HG02798 (cell line): ENCODE data around the gene DBR1.

Experiments
- ATAC-seq: cut with Tn5 transposase; IDR thresholded peaks from one replicate; pipeline ENCODE4 v1.9.1; 2021; ENCODE audit warnings: mild to moderate bottlenecking; ENCODE audit not compliant: unreplicated experiment, poor library complexity

DBR1 gene, protein sequence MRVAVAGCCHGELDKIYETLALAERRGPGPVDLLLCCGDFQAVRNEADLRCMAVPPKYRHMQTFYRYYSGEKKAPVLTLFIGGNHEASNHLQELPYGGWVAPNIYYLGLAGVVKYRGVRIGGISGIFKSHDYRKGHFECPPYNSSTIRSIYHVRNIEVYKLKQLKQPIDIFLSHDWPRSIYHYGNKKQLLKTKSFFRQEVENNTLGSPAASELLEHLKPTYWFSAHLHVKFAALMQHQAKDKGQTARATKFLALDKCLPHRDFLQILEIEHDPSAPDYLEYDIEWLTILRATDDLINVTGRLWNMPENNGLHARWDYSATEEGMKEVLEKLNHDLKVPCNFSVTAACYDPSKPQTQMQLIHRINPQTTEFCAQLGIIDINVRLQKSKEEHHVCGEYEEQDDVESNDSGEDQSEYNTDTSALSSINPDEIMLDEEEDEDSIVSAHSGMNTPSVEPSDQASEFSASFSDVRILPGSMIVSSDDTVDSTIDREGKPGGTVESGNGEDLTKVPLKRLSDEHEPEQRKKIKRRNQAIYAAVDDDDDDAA

DNA sequence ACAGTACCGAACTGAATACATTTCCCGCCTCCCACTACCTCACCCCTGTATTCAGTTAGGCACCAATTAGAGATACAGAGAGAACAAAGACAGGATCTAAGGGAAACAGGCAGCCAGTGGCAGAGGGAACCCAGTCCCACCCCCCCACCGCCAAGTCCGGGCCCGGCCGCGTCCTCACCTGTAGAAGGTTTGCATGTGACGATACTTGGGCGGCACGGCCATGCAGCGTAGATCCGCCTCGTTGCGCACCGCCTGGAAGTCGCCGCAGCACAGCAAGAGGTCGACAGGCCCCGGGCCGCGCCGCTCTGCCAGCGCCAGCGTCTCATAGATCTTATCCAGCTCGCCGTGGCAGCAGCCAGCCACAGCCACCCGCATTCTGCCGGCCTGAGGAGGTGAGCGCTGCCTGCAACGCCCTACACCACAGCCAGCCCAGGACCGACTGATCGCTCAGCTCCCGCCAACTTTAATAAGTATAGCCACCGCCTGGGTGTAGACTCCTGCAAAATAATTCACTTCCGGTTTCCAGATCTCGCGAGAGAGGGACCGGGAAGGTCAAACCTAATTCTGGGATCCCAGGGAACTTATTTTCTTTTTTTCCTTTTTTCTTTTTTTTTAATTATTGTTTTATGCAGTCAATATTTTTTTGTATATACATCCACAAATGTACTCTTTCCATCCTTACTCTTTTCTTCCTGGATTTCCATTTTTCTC, at the start of gene DBR1:
Gene DBR1 (minus strand): TSS at position 501 of the 711 bp plus-strand sequence. CDS start 126 bp downstream, at position 375.
- ATAC-seq: peak; percentile 94

DNA sequence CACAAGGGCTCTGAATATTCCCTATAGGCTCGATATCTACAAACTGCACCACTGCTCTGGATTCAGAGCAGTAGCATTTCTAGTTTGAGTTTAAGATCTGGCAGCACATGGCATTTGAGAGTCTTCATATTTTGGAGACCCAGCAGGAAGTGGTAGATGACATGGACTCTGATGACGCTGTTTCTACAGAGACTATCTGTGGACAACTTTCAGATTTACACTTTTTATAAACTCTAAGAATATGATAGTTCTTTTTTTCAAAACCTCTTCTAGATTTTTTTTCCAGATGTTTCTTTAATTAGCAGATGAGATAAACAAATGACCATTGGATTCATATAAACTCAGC, 48.2 kb upstream of the DBR1 start:
- ATAC-seq: no peak

DNA sequence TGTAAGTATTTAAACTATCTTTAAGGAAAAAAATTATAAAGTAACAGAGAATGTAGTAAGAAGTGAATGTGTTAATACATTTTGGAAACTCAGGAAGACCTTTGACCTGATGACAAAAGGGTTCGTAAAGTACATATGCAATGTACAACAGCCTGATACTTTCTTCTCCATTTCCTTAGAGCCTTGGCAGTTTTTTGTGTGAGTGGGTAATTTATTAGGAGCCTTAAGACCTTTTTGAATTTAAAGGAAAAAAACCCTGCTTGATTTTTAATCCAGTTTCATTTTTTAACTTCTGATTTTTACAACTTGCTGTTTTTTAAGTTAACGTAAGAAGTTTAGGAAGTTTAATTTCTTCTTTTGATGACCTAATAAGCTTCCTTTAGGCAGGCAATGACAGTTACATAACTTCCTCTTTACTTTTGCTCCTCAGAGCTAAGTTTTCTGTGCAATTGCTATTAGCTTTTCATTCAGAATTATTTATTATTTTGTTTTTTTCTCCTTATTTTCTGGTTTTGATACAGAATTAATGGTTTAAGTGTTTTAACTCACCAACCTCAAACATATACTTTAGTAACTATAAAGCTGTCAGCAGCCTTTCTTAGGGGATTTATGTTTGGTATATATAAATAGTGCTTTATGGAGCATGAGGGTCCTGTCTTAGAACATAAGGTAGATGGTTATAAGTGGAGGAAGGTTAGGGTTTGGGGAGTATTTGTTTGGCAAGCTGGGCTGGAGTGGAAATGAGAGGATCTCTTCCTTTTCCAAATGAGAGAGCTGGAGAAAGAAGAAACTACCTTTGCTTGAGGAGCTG, 47.6 kb upstream of the DBR1 start:
- ATAC-seq: no peak

DNA sequence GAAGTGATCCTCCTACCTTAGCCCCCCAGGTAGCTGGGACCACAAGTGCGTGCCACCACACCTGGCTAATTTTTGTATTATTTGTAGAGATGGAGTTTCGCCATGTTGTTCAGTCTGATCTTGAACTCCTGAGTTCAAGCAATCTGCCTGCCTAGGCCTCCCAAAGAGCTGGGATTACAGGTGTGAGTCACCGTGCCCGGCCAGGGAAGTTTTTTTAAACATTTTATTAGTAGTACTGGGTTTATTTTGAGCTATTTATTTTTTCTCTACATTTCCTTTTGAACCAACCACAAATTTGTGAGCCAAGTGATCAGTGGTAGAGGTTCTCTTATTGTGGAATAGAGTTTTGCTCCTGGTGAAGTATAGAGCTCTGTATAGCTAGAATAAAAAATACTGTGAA, 46.1 kb upstream of the DBR1 start:
- ATAC-seq: no peak

DNA sequence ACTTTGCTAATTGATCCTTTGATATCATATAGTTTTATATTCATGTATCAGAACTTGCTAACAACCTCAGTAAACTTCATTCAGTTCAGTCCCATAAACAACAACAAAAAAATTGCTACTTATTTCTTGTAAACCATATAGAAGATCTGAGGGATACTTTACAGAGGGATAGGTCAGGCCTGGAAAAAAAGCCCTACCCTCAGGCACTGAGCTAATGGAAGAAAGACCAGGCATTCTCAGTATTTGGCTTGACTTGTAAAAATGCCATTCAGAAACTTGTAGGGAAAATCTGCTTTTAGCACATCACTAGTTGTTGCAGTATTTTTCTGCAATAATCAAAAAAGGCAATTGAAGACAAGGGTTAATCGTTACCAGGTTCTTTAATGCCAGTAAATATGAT, 45.5 kb upstream of the DBR1 start:
- ATAC-seq: no peak

DNA sequence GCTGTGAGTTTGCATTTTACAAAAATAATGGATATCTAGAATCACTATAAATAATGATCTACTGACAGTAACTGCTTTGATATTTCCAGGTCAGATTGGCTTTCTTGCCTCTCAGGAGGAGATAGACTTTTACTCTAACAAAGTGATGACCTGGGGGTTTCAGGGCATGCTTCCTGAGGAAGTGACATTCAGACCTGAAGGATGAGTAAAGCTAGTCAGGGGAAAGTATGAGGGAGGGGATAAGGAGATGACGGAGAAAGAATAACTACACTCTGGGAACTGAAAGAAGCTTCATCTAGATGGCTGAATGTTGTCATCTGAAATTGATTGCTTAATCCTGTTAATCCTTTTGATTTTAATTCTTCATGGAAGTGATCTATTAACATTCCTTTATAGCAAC, 44.5 kb upstream of the DBR1 start:
- ATAC-seq: no peak

DNA sequence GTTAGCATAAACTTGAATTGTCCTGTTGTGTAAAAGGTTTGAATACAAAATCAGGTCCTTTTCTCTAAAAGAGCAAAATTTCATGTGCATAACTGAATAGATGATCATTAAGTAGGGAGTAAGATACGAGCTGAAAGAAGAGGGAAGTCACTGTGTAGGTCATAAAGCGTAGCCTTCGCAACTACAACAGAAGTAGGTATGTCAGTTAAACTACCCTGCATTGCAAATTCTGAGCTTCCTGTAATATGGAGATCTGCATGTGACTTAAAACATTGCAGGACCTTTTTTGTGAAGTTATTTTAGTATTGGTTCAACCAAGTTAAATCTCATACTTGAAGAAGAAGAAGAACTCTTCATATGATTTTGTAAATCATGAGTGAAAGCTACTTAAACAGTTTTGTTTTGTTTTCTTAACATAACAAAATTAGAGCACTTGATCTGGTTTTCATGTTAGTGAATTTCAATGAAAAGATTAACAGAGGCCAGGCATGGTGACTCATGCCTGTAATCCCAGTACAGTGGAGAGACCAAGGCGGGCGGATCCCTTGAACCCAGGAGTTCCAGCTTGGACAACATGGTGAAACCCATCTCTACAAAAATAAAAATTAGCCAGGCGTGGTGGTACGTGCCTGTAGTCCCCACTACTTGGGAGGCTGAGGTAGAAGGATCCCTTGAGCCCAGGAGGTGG, 38.8 kb upstream of the DBR1 start:
- no peak for ATAC-seq

DNA sequence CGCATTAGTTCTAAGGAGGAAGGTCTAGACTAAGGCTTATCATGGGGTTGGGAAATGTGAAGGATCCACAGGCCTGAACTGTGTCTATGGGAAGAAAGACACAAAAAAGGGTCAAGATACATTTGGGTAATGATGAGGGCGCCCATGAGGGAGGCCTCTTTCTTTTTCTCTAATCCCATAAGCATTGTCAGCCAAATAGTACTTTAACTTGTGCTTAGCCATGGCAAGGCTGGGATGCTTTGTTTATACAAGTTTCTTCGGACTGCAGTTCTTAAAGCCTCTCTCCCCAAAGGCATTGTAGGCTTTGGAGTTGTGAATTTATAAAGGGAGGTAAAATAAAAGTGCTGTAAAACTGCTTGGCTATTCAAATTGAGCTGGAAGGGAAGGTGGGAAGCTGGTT, 35.8 kb upstream of the DBR1 start:
- ATAC-seq: no peak

DNA sequence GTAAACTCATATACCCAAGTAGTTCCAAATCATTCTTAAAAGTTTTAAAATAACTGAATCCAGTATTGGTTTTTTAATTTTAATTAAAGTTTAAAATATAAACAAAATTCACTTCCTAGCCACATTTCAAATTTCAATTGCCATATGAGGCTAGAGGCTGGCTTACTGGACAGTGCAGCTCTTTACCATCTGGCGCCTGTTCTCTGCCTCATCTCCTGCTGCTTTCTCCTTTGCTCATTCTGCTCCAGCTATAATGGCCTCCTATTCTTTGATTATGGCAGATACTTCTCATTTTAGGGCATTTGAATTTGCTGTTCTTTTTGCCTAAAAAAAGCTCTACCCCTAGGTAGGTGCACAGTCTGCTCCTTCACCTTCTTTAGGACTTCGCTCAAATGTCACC, 31.5 kb upstream of the DBR1 start:
- ATAC-seq: no peak

DNA sequence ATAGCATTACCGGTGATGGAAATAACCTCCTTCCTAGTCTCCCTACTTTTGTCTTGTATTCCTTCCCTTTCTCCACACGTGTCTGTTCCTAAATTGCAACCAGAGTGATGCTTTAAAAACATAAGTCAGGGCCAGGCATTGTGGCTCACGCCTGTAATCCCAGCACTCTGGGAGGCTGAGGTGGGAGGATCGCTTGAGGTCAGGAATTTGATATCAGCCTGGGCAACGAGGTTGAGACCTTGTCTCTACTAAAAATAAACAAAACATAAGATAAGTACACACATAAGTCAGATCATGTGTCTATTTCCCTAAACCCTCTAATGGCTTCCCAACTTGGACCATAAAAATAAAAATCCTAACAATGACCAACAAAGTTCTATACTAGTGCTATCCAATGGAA, 30.8 kb upstream of the DBR1 start:
- ATAC-seq: no peak

DNA sequence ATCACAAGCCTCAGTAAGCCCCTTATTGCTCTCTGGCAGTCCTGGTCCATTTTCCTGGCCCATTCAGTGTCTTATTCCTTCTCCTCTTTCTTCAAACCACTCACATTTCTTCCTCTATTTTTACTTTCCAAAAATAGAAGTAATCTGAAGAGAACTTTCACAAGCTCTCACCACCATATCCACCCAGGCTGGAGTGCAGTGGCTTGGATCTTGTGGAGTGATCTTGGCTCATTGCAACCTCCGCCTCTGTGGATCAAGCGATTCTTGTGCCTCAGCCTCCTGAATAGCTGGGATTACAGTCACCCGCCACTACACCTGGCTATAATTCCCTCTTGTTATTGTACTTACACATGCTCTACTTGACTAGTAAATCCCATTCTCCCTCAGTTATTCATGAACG, 29.2 kb upstream of the DBR1 start:
- no peak for ATAC-seq

DNA sequence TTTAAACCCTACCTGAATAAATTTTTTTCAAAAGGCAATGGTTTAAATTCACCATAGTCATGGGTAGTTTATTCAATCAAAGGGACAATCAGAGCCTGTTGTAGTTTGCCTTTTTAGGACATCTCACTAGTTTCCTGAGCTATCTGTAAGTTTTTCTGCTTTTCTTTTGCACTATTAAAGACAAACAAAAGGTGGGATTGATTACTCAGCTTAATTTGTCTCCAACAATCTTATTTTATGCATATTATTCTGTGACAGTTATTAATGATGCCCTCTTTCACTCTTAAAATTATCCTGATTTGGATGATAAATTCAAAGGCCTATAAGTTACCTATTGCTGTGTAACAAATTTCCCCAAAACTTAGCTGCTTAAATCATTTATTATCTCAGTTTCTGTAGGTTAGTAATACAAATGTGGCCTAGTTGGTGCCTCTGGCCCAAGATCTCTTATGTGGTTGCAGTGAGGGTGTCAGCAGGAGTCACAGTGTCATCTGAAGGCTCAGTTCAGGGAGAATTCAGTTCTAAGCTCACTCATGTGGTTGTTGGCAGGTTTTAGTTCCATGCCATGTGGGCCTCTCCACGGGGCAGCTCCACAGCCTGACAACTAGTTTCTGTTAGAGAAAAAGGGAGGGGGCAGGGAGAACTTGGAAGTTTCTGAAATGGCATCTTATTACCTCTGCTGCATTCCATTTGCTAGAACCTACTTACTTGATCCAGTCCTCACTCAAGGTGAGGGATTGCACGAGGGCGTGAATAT, 28.4 kb upstream of the DBR1 start:
- no peak for ATAC-seq

DNA sequence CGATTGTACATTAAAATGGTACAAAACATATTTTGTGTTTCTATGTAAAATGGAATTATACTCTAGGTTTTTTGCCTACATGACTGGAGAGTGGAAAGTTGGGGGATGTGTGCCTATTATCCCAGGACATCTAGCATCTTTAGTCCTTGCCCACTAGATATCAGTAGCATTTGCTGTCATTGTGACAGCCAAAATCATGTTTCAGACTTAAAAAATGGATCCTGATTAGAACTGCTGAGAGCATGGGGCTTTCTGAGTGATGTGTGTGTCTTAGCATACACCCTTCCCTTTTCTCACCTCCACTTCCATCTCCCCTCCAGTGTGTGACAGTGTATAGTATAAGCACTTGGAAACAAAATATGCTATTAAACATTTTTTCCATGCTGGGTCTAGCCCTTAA, 25.7 kb upstream of the DBR1 start:
- ATAC-seq: no peak

DNA sequence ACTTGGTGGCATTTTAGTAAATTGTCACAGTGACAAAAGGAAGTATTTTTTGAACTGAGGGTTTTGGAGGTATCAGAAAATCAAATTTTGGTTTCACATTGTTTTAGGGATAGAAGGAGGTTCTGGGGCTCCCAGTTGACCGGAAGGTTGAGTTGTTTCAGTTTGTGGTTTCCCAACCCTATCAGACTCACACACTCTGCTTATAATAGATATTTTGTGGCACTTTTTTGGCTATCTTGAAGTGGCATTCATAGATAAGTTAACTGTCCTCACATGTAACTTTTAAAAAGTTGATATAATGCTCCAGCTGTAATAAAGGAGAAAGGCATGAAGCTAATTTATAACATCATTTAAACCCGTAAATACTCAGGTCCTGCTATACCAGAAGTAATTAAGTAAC, 25.1 kb upstream of the DBR1 start:
- peak; percentile 37 for ATAC-seq

DNA sequence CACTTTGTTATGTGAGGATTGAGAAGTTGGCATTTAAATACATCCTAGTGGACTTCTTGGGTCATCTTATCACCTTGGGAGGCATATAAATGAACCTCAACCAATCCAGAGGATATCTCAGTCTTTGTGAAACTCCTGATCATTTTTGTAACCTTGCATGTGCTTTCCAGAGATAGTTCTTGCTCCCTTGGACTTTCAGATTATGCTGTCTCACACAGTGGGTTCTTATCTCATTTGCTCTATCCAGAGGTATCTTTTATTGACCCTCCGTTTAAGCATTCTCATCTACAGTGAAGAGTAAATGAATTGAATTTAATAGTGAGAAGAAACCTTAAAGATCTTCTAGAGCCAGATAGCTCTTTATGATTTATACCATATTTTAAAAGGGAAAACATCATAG, 22.8 kb upstream of the DBR1 start:
- ATAC-seq: no peak

DNA sequence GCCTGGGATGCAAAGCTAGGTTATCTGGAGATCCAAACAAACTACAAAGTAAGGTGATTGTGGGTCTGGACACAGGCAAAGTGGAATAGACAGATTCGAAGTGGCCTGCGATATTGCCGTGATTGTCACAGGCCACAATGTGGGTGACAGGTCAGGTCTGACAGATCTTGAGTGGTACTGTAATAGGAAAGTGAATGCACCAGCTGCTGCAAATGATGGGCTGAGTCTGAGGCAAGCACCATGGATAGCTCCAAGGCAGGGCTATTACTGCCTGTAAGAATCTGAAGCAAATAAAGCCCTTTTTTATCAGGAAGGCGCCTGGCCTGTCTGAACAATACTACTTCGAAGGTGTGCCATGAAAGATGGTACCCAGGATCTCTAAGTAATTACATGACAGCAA, 22.3 kb upstream of the DBR1 start:
- ATAC-seq: no peak

DNA sequence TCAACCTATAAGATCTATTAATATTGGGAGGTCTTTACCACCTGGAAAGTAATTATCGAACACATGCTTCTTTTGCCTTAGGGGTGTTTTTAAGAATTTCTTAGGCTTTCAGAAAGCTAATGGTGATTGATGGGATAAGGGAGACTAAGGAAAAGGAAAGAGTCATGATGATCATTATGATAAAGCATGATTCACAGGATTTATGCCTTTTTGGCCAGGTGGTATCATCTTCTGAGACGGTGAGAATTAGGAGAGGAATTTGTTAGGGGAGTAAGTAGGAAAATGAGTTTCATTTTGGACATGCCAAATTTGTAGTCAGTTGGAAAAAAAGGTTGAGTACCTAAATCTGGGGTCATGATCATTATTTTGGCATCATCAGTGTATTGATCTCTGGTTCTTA, 21.3 kb upstream of the DBR1 start:
- ATAC-seq: no peak

DNA sequence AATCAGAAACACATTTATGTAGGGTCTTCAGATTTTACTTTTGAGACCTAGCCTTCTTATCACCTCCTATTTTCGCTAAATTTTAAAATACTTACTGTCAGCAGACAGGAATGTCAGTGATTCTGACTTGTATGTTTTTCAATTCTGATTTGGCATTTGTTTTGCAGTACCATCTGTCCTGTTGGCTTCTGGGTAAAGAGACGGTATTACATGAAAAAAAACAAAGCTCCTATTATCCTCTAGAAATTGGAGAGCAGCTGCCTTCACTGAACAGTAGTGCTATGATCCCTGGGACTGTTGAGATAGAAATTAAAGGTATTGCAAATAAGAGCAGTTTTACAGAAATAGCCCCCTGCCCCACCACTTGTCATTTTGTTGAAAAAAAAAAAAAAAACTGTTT, 20.8 kb upstream of the DBR1 start:
- ATAC-seq: no peak

DNA sequence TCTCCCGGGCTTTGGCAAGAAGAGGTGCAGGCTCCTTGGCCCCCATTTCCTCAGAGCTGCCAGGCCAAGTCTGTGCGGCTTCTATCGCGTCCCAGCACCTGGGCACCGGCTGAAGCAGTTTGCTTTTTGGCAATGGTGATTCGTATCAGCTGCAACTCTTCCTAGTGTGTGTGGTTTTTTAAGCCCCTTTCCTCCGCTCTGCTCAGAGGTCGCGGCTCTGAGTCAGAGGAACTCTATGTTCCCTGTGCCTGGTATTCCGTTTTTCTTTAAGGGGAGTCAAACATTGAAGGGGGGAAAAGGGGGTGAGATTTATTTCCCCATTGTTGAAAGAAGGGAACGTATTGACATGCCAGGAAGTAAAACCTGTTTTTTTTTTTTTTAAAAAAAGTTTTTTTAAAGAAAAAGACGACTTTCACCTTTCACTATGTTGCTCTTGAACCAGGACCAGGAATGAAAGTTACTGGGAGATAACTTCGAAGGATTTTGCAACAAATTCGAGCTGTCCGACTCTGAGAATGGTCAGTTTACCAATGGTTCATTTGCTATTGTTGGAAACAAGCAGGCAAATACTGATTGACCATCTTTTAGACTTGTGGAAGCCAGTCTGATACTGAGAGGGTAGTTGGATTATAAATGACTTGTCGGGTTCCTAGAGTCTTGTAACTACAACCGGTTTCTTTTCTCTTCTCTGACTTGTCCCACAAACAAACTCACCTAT, 13.5 kb upstream of the DBR1 start:
- no peak for ATAC-seq
